GM18526 (cell line): ENCODE results near the gene PER2.

Experiments
- POLR2A ChIP-seq: IDR thresholded peaks from 3 replicates; pipeline ENCODE4 v1.6.1; 2011; ENCODE audit not compliant: insufficient read length; ENCODE audit errors: extremely low read depth

PER2 gene

DNA sequence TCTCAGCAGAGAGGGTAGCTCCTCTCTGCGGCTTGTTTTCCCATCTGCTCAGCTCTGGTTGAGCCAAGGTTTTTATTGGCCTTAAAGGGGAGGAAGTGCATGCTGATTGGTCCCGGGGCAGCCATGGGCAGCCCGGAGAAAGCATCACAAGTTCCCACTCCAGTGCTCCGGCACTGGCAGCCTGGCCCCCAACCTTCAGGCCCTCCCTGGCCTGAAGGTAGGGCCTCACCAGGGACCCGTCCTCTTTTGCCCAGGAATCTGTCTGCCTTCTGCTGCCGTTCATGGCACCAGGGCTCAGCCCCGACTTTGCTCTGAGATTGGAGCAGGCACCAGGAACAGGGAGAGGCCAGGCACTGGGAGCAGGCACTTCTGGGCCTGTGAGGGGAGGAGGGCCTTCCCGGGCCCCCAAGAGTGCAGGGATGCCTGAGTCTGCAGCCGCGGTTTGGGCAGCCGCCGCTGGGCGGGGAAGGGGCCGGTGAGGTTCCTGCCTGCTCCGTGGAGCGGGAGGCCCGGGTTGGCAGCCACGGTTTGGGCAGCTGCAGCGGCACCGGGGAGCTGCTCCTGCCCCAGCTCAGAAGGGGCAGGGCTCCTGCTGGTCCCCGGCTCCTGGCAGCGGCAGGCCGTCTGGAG, 67.4 kb downstream of the PER2 start:
- TF ChIP-seq POLR2A = no peak

DNA sequence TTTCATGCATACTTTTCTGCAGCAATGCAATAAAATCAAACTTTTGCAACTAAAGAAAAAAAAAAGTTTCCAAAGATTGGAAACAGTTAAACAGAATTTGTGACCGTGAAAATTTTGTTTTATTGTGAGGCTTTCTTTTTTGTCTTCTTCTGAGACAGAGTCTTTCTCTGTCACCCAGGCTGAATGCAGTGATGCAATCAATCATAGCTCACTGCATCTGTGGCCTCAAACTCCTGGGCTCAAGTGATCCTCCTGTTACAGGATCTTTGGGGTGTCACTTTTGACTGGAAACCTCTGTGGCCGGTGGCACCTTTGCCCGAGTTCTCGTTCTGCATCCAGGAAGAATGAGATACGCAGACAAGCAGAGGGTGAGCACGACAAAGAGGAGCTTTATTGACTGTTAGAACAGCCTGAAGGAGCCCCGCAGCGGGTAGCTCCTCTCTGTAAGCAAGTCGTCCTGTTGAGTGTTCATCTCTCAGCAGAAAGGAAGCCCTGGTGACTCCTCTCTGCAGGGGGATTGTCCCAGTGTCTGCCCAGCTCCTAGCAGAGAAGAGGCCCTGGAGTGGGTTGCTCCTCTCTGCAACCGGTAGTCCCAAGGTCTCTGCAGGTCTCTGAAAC, 68.0 kb downstream of the PER2 start:
- TF ChIP-seq POLR2A = no peak

DNA sequence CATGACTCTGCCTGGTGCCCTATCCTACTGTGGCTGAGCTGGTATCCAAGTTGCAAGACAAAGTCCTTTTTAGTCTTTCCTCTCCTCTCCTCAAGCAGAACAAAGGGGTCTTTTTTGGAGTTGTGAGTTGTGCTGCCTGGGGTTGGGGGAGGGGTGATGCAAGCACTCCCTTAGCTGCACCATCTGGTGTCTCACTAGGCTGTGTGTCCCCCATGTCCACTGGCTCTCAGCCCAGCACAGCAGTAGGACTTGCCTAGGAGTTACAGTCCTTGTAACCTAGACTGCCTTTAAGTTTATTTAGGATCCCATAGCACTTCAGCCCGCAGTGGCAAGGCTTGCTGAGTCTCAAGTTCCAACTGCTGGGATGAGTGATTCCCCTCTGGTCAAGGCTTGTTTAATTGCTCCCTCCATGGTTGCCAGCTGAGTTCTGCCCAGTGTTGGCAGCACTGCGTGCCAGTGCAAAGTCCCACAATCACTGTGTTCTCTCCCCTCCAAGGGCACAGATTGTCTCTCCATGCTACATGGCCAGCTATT, 71.7 kb downstream of the PER2 start:
- TF ChIP-seq POLR2A = no peak

DNA sequence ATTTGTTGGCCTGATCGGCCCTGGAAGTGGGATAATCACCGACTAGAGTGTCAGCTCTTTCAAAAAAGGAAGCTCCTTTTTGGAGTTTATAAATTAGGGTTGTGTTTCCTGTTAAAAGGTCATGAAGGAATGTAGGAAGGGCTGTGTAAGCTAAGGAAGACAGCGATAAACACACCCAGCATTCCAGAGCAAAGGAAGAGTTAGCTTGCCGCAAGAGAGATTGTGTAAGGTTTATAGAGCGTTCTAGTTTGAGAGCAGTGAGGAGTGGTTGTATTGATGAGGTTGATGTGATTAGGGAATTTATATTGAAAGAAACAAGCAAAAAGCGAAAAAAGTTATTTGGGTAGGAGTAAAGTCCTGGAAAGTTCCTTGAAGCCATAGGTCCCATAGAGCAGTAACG, 81.4 kb downstream of the PER2 start:
- TF ChIP-seq POLR2A = no peak

DNA sequence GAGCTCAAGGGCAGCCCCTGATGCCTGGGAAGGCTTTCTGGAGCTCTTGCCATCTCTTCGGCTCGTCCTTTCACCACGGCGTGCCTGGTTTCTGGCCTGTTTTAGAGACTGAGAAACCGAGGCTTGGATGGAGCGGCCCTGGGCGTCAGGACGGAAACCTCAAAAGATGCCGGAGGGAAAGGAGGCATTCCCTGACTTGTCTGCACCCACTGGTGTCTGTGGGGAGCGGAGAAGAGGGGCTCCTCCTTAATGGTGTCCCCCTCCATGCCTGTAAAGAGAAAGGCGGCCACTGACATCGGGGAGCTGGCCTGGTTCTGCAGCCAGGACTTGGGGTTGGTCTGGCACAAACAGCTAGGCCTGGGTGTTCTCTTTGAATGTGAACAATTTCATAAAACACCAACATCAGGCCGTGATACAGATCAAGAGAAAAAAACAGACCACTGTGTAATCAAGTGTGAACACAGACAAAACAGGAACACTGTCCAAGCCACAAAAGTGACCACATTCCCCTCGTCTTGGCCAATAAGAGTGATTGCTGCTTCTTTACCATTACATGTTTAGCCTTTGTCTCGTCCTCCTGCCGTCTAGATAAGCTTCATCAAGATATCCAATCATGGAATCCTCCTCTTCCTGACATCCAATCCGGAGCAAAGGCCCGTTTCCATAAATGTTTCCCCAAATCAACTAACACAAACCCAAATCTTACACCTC, 84.3 kb downstream of the PER2 start:
- no peak for TF ChIP-seq POLR2A

DNA sequence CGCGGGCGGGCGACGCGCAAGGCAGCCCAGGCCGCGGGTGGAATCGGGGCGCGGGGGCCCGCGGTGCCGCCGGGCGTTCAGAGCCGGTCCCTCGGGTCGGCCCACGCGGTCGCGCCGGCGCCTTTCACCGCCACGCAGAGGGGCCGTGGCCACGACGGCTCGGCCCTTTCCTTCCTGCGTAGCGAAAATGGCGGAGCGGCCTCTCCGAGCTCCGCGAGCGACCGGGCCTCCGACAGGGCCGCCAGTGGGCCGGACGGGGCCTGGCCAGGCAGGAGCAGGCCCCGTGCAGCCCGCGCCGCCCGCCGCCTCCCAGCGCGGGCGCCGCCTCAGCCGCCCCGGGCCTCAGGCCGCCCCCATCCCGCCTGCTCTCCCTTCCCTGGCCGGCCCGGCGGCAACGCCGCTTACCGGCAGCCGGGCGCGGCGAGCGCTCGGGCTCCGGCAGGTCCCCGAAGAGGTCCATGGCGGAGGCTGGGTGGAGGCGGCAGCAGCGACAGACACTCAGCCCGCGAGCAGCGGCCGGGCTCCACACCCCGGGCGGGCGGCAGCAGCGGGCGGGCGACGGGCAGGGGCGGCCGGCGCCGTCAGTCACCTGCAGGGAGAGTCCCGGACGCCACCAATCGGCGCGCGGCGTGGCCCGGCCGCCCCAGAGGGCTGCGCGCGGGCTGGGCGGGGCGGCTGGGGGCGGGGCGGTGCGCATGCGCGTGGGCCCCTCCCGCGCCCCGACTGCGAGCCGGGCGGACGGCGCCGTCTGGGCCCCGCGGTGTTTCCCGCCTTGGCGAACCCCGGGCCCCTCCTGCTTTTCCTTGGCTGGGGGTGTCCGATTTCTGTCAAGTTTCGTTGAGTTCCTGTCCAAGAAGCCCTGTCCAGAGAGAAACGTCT, 85.1 kb downstream of the PER2 start, which contains the start of gene ILKAP:
Gene ILKAP, minus strand, starts transcription at position 602 of the 879 bp plus-strand sequence. Its CDS starts 142 bp downstream, at position 460.
- peak; percentile 82 for TF ChIP-seq POLR2A

DNA sequence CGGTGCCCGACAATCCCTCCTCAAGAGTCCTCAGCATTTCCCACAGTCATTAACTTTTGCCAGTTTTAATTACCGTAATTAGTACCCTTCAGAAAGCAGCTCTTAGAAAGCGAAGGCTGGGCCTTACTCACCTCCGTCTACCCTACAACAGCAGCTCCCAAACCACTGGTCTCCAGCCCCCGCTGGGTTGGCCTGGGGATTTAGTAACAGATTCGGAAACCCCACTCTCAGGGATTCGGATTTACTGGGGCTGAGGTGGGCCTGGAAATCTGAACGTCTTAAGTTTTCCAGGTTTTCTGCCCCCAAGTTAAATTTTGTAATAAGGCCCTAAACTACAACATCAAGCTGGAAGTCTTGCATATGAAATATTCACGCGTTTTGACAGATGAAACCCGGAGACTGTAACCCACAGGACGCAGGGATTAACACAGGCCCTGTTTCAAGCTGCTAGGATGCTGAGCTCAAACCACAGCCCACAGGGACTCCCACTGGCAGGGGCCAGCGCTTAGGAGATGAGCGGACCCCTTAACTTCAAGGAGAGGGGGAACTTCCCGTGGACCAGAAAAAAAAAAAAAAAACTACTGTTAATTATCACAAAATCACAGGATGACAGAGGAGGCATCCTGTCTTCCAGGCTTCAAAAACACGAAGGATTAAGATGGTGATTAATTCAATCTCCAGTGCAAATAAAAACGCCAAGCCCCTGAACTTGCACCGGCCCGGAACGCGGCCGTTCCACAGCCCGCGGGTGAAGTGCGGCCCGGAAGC, 85.9 kb downstream of the PER2 start:
- TF ChIP-seq POLR2A = no peak
